K562 (cell line): Measurements from ENCODE around the gene PRKCG. TPM values are rescaled to one million over a fixed set of nuclear protein-coding genes. Genes with fewer than 3 reads are reported as not detected.

Source experiments
- ESRRB ChIP-seq: fragments of 250-450 bp; sonication (Bioruptor Pico); IDR thresholded peaks from 2 replicates; pipeline ENCODE4 v1.5.0; 2020; ENCODE audit warnings: mild to moderate bottlenecking, moderate library complexity, borderline replicate concordance
- HDGF ChIP-seq: fragments of 450-650 bp; IDR thresholded peaks from 2 replicates; pipeline ENCODE4 v1.6.1; 2016
- PHTF2 ChIP-seq: fragments of 250-450 bp; sonication (Bioruptor Pico); IDR thresholded peaks from 2 replicates; pipeline ENCODE4 v1.5.0; 2021; ENCODE audit warnings: mild to moderate bottlenecking
- RCOR1 ChIP-seq, 2 experiments: IDR thresholded peaks; 2 replicates each; pipeline ENCODE4 v1.6.1; 2012; ENCODE audit warnings: low read depth in 2 of 2, low read length in 2 of 2, borderline replicate concordance in 1 of 2, improper control_type of control experiment in 1 of 2
- XRCC5 ChIP-seq: fragments of 200-400 bp; formaldehyde crosslinking; IDR thresholded peaks from 2 replicates; pipeline ENCODE4 v1.6.1; 2017; ENCODE audit warnings: low read depth, mild to moderate bottlenecking, low read length
- ZNF253 ChIP-seq: fragments of 250-450 bp; sonication (Bioruptor Pico); conservative IDR thresholded peaks from 2 replicates; pipeline ENCODE4 v1.6.1; 2021; ENCODE audit warnings: mild to moderate bottlenecking
- polyA plus RNA-seq, 8 experiments: library from polyadenylated mRNA; depleted of rRNA in 4 of 8; stranded (reverse) in 5 of 8; unstranded in 3 of 8; fragments of >200 nt; fragmentation: Nextera tagmentation in 2 of 8; fragmentation: Illumina TruSeq in 1 of 8; extraction: Ambion mirVana in 2 of 8; extraction: Trizol in 1 of 8; gene quantifications; 2 replicates each; pipeline versions ENCODE4 v1.2.1 to v1.2.3, GENCODE V29; 2011 to 2014; ENCODE audit warnings: inconsistent platforms in 1 of 8, missing spikeins in 1 of 8
- total RNA-seq, 7 experiments: library from RNA; depleted of rRNA in 6 of 7; stranded (reverse); fragments of >200 nt in 6 of 7; fragmentation: Illumina TruSeq in 2 of 7; extraction: Trizol in 2 of 7; gene quantifications; 2 replicates each; pipeline versions ENCODE4 v1.2.1 to v1.2.3, GENCODE V29; 2011 to 2021; ENCODE audit warnings: low replicate concordance in 1 of 7
- TF ChIP-seq, protein P1 (sequence below), 2 experiments: fragments of 450-650 bp in 1 of 2; sonication (generic) in 1 of 2; formaldehyde crosslinking in 1 of 2; IDR thresholded peaks in 1 of 2; conservative IDR thresholded peaks in 1 of 2; 2 replicates each; pipeline versions ENCODE4 v1.6.1 to v1.8.1; 2016 to 2023; ENCODE audit warnings: mild to moderate bottlenecking in 2 of 2, moderate library complexity in 2 of 2, inconsistent platforms in 1 of 2, missing genetic modification reagents in 1 of 2
- TF ChIP-seq, protein P2 (sequence below): fragments of 250-450 bp; sonication (Bioruptor Pico); IDR thresholded peaks from 2 replicates; pipeline ENCODE4 v1.4.0; 2020; ENCODE audit warnings: borderline replicate concordance
- TF ChIP-seq, protein P3 (sequence below), 2 experiments: fragments of 250-450 bp in 1 of 2; fragments of 450-650 bp in 1 of 2; sonication (Bioruptor Pico) in 1 of 2; IDR thresholded peaks; 2 replicates each; pipeline versions ENCODE4 v1.6.1 to v1.8.0; 2016 to 2021; ENCODE audit warnings: mild to moderate bottlenecking in 2 of 2, moderate library complexity in 2 of 2, missing compliant biosample characterization in 1 of 2, missing genetic modification characterization in 1 of 2
- TF ChIP-seq, protein P4 (sequence below): fragments of 250-450 bp; sonication (Bioruptor Pico); IDR thresholded peaks from 2 replicates; pipeline ENCODE4 v1.4.0; 2020; ENCODE audit warnings: mild to moderate bottlenecking
- TF ChIP-seq, protein P5 (sequence below): IDR thresholded peaks from 2 replicates; pipeline ENCODE4 v1.6.1; 2016; ENCODE audit warnings: missing genetic modification characterization, missing compliant biosample characterization
- TF ChIP-seq, protein P6 (sequence below): fragments of 250-450 bp; sonication (Bioruptor Pico); IDR thresholded peaks from 2 replicates; pipeline ENCODE4 v1.5.0; 2021; ENCODE audit warnings: mild to moderate bottlenecking, borderline replicate concordance

Gene PRKCG
- total and polyA plus RNA-seq, 9 of the 15 experiments (the other 6 are each of a cell fraction or from before 2014, with no cell fraction given) = not detected

DNA sequence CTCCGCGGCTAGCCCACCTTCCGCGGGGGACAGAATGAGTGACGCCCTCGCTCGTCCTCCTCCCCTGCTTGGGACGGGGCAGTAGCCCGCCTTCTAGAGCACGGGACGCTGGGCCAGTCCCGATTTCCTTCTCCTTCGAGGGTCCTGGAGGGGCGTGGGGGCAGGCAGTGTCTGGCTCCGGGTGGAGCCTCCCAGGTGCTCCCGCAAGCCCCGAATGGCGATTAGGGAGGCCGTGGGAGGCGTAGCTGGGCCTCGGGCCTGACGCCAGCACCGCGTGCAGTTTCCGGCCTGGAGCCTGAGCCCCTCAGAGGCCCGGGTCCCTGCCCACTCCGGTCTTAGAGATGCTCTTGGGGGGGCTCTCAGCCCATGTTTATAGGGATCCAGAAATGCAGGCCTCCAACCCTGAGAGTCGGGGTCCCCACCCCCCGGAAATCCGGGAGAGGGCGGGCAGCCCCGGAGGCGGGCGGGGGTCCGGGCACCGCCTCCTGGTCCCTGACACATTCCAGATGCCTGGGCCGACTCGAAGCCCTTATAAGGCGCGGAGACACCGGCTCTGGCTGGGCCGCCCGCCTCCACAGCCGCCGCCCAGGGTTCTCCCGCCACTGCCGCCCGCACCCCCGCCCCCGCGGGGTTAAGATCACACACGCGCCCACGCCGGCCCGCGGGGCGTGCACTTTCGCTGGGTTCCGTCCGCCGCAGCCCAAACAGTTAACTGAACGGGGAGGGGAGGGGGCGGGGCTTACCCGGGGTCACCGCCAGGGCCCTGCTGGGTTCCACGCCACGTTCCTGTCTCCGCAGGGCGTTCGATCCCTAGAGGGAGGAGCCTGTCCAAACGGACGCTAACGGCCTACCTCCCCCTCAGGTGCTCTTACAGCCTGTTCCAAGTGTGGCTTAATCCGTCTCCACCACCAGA lies 12.8 kb upstream of the PRKCG start (continued):
- TF ChIP-seq, protein P1, sequence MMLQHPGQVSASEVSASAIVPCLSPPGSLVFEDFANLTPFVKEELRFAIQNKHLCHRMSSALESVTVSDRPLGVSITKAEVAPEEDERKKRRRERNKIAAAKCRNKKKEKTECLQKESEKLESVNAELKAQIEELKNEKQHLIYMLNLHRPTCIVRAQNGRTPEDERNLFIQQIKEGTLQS (IDR thresholded peaks at IDR 0.05) = no peak
- TF ChIP-seq, protein P1 (CRISPR knock-in tag; conservative IDR thresholded peaks at IDR 0.05) = no peak
- TF ChIP-seq, protein P2, sequence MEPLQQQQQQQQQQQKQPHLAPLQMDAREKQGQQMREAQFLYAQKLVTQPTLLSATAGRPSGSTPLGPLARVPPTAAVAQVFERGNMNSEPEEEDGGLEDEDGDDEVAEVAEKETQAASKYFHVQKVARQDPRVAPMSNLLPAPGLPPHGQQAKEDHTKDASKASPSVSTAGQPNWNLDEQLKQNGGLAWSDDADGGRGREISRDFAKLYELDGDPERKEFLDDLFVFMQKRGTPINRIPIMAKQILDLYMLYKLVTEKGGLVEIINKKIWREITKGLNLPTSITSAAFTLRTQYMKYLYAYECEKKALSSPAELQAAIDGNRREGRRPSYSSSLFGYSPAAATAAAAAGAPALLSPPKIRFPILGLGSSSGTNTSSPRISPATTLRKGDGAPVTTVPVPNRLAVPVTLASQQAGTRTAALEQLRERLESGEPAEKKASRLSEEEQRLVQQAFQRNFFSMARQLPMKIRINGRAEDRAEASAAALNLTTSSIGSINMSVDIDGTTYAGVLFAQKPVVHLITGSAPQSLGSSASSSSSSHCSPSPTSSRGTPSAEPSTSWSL = no peak
- TF ChIP-seq ZNF253 (no peak), RCOR1 (IDR thresholded peaks at IDR 0.05; ENCODE audit: borderline replicate concordance in 1 of 2, low read depth in 2 of 2, low read length in 2 of 2) (0 out of 4 replicates have a peak, but pooled peaks of 1 of the 2 experiments have one; percentile 51), HDGF (no peak), ESRRB (CRISPR knock-in tag) (no peak), PHTF2 (CRISPR knock-in tag) (no peak), XRCC5 (peak; percentile 36; the same call in 1 of the 2 replicates)
- TF ChIP-seq, protein P3, sequence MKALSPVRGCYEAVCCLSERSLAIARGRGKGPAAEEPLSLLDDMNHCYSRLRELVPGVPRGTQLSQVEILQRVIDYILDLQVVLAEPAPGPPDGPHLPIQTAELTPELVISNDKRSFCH (CRISPR knock-in tag; IDR thresholded peaks at IDR 0.05) = no peak
- TF ChIP-seq, protein P3 (tag; IDR thresholded peaks at IDR 0.05) = no peak
- TF ChIP-seq, protein P4, sequence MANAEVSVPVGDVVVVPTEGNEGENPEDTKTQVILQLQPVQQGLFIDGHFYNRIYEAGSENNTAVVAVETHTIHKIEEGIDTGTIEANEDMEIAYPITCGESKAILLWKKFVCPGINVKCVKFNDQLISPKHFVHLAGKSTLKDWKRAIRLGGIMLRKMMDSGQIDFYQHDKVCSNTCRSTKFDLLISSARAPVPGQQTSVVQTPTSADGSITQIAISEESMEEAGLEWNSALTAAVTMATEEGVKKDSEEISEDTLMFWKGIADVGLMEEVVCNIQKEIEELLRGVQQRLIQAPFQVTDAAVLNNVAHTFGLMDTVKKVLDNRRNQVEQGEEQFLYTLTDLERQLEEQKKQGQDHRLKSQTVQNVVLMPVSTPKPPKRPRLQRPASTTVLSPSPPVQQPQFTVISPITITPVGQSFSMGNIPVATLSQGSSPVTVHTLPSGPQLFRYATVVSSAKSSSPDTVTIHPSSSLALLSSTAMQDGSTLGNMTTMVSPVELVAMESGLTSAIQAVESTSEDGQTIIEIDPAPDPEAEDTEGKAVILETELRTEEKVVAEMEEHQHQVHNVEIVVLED (CRISPR knock-in tag) = peak; percentile 78
- TF ChIP-seq, protein P5, sequence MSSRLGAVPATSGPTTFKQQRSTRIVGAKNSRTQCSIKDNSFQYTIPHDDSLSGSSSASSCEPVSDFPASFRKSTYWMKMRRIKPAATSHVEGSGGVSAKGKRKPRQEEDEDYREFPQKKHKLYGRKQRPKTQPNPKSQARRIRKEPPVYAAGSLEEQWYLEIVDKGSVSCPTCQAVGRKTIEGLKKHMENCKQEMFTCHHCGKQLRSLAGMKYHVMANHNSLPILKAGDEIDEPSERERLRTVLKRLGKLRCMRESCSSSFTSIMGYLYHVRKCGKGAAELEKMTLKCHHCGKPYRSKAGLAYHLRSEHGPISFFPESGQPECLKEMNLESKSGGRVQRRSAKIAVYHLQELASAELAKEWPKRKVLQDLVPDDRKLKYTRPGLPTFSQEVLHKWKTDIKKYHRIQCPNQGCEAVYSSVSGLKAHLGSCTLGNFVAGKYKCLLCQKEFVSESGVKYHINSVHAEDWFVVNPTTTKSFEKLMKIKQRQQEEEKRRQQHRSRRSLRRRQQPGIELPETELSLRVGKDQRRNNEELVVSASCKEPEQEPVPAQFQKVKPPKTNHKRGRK = no peak
- TF ChIP-seq, protein P6, sequence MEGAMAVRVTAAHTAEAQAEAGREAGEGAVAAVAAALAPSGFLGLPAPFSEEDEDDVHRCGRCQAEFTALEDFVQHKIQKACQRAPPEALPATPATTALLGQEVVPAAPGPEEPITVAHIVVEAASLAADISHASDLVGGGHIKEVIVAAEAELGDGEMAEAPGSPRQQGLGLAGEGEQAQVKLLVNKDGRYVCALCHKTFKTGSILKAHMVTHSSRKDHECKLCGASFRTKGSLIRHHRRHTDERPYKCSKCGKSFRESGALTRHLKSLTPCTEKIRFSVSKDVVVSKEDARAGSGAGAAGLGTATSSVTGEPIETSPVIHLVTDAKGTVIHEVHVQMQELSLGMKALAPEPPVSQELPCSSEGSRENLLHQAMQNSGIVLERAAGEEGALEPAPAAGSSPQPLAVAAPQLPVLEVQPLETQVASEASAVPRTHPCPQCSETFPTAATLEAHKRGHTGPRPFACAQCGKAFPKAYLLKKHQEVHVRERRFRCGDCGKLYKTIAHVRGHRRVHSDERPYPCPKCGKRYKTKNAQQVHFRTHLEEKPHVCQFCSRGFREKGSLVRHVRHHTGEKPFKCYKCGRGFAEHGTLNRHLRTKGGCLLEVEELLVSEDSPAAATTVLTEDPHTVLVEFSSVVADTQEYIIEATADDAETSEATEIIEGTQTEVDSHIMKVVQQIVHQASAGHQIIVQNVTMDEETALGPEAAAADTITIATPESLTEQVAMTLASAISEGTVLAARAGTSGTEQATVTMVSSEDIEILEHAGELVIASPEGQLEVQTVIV = no peak
